ENCODE measurements around the gene FYCO1.

The FYCO1 gene

GRCh38 chr3:45907769-45908705 lies 87.6 kb downstream of the FYCO1 start:
- TF ChIP-seq CTCF (IDR thresholded peaks at IDR 0.05; ENCODE audit: low read depth, low read length): no peak
- in situ Hi-C loops (cut with HindIII; ENCODE audit: low sequenced_read_pairs): no loop called here
- H3K4me3 ChIP-seq (ENCODE audit: low read depth, low read length): no peak overlapping the region
- DNase-seq (ENCODE audit: low read depth, low spot score): peak; percentile 14

GRCh38 chr3:45906681-45907407 lies 88.8 kb downstream of the FYCO1 start:
- DNase-seq (ENCODE audit: low read depth, low spot score): peak; percentile 56
- peak; percentile 73 for TF ChIP-seq CTCF (IDR thresholded peaks at IDR 0.05; ENCODE audit: low read depth, low read length)
- H3K4me3 ChIP-seq (ENCODE audit: low read depth, low read length): no peak overlapping the region
- in situ Hi-C loops (cut with HindIII; ENCODE audit: low sequenced_read_pairs): no loop called here

GRCh38 chr3:45905755-45906154 lies 89.9 kb downstream of the FYCO1 start:
- H3K4me3 ChIP-seq (ENCODE audit: low read depth, low read length): no peak overlapping the region
- no peak for DNase-seq (ENCODE audit: low read depth, low spot score)
- no peak for TF ChIP-seq CTCF (IDR thresholded peaks at IDR 0.05; ENCODE audit: low read depth, low read length)
- in situ Hi-C loops (cut with HindIII; ENCODE audit: low sequenced_read_pairs): no loop called here

DNA sequence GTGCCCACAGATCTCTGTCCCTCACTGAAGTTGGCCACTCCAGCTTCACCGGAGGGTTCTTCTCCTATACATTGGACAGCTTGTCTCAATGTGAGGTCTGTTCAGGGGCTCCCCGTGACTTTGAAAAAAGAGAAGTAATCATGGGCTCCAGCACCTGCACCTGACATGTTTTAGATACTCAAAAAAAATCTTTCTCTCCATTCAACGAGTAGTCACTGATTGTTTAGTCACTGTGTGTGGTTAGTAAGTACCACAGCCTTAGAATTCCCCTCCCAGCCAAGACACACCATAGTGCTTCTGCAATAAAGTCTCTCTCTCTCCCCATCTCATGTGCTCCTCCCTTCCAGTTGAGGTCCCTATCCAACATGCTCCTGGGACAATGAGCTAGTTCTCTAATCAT lies 90.7 kb downstream of the FYCO1 start:
- in situ Hi-C loops (cut with HindIII; ENCODE audit: low sequenced_read_pairs): no loop called here
- no peak for DNase-seq (ENCODE audit: low read depth, low spot score)
- H3K4me3 ChIP-seq (ENCODE audit: low read depth, low read length): no peak overlapping the region
- TF ChIP-seq CTCF (IDR thresholded peaks at IDR 0.05; ENCODE audit: low read depth, low read length): no peak

GRCh38 chr3:45896956-45897355 lies 98.7 kb downstream of the FYCO1 start:
- no peak overlapping the region for H3K4me3 ChIP-seq (ENCODE audit: low read depth, low read length)
- DNase-seq (ENCODE audit: low read depth, low spot score): peak; percentile 39
- in situ Hi-C loops (cut with HindIII; ENCODE audit: low sequenced_read_pairs): no loop called here
- no peak for TF ChIP-seq CTCF (IDR thresholded peaks at IDR 0.05; ENCODE audit: low read depth, low read length)

DNA sequence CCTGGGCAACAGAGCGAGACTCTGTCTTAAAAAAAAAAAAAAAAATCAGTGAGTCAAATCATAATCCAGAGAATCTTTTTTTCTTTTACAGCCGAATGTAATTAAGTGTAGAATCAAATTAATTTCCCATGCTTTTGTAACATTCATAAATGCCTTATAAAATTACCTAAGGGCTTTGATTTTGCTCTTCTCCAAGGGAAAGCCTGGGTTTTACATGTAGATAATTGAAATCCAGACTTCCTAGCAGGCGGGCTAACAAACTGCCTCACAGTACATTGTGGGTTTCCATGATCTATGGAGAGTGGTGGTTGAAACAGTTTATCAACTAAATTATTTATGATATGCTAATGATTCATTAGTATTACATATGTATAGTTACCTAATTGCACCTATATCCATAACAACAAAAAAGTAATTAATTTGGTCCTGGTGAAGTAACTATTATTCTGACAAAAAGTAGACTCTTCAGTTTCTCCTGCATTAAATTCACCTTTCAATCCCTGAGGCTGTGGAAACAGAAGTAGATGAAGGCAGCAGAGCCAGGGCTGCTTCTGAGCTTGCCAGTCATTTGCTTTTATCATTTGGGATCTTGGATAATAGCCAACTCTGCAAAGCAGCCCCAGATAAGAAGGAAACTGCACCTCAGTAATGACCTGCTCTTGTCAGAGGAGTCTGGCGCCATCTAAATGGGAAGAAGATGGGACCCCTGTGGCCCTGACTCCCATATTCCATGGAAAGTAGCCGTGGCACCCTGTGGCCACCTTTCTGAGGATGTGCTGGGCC lies 99.7 kb downstream of the FYCO1 start:
- no peak for TF ChIP-seq CTCF (IDR thresholded peaks at IDR 0.05; ENCODE audit: low read depth, low read length)
- DNase-seq (ENCODE audit: low read depth, low spot score): no peak
- in situ Hi-C loops (cut with HindIII; ENCODE audit: low sequenced_read_pairs): no loop called here
- no peak overlapping the region for H3K4me3 ChIP-seq (ENCODE audit: low read depth, low read length)

Measured in astrocyte of the spinal cord (primary cell).